Gastrocnemius medialis (tissue), 4 donors: ENCODE measurements around the gene UNC13A.

Source experiments
- CTCF ChIP-seq, 5 experiments: fragments of 450-650 bp in 3 of 5; fragments of 200-600 bp in 2 of 5; sonication (generic) in 2 of 5; IDR thresholded peaks in 4 of 5; conservative IDR thresholded peaks in 1 of 5; 1 replicate in 4 of 5; 2 replicates in 1 of 5; pipeline ENCODE4 v1.5.1; 2016 to 2019; ENCODE audit warnings: antibody characterized with exemption in 5 of 5, mild to moderate bottlenecking in 3 of 5, moderate library complexity in 3 of 5
- POLR2A ChIP-seq, 2 donors: fragments of 450-650 bp; IDR thresholded peaks; one replicate each; pipeline ENCODE4 v1.6.1; 2017; ENCODE audit warnings: antibody characterized with exemption in 2 of 2, mild to moderate bottlenecking in 2 of 2, moderate library complexity in 2 of 2

DNA sequence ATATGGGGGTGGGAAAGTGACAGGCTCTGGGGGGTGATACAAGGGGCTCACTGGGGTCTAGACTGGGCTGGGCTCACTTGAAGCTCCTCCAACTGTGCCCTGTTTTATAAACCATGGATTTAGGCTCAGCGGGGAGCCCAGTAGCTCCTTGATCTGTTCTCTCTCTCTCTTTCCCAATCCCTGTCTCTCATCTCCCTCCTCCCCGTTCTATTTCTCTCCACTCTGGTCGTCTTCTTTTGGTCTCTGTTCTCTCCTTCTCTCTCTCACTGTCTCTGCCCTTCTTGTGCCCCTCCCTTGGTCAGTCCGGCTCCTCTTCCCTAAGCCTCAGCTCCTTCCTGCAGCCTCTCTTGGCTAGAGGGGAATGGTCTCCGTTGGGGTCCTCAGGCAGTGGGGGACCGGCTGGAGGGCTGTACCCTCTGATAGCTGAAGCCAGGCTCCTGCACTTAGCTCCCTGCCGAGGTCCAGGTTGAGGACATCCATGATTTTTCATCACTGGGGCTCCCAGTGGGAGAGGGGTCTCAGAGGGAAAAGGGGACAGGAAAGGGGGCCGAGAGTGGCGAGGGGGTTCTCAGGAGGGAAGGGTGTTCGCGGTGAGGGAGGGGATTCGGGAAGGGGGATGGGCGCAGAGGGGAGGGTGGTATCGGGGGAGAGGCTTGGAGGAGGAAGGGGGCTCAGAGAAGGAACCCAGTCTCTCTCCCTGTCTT lies 8.5 kb downstream of the UNC13A start:
- TF ChIP-seq CTCF (IDR thresholded peaks at IDR 0.05 in 4 of 5, conservative IDR thresholded peaks at IDR 0.05 in 1 of 5) (no peak), POLR2A (IDR thresholded peaks at IDR 0.05) (no peak)
